K562 (cell line): ENCODE data around the gene SYT3. TPM values are rescaled to one million over a fixed set of nuclear protein-coding genes. Genes with fewer than 3 reads are reported as not detected.

Experiments
- HMG20B ChIP-seq: fragments of 250-450 bp; sonication (Bioruptor Pico); IDR thresholded peaks from 2 replicates; pipeline ENCODE4 v1.5.0; 2021; ENCODE audit warnings: mild to moderate bottlenecking
- IFI16 ChIP-seq: fragments of 250-450 bp; sonication (Bioruptor Pico); IDR thresholded peaks from 2 replicates; pipeline ENCODE4 v2.1.2; 2022; ENCODE audit warnings: mild to moderate bottlenecking, inconsistent platforms
- NR3C1 ChIP-seq: sonication (generic); formaldehyde crosslinking; IDR thresholded peaks from 2 replicates; pipeline ENCODE4 v1.8.1; 2022; ENCODE audit warnings: missing genetic modification reagents
- RNF2 ChIP-seq: sonication (generic); IDR thresholded peaks from 2 replicates; pipeline ENCODE4 v1.6.1; 2016
- SOX6 ChIP-seq: fragments of 450-650 bp; IDR thresholded peaks from 2 replicates; pipeline ENCODE4 v1.6.1; 2014; ENCODE audit warnings: mild to moderate bottlenecking
- STAG1 ChIP-seq: sonication (generic); formaldehyde crosslinking; IDR thresholded peaks from 2 replicates; pipeline ENCODE4 v1.5.0; 2020; ENCODE audit warnings: missing genetic modification reagents, borderline replicate concordance
- TCF3 ChIP-seq: sonication (generic); formaldehyde crosslinking; IDR thresholded peaks from 2 replicates; pipeline ENCODE4 v1.4.0; 2020; ENCODE audit warnings: mild to moderate bottlenecking, missing genetic modification reagents
- TEAD4 ChIP-seq, 2 experiments: sonication (generic) in 1 of 2; formaldehyde crosslinking in 1 of 2; IDR thresholded peaks; 2 replicates each; pipeline versions ENCODE4 v1.6.1 to v1.8.0; 2012 to 2022; ENCODE audit warnings: borderline replicate concordance in 1 of 2, inconsistent platforms in 1 of 2, low read length in 1 of 2, mild to moderate bottlenecking in 1 of 2, missing genetic modification reagents in 1 of 2
- TOE1 ChIP-seq, 2 experiments: fragments of 450-650 bp in 1 of 2; sonication (generic) in 1 of 2; formaldehyde crosslinking in 1 of 2; IDR thresholded peaks; 2 replicates each; pipeline versions ENCODE4 v1.7.1 to v1.8.0; 2016 to 2022; ENCODE audit warnings: borderline replicate concordance in 2 of 2, mild to moderate bottlenecking in 2 of 2, antibody characterized with exemption in 1 of 2, inconsistent platforms in 1 of 2, low read depth in 1 of 2, missing genetic modification reagents in 1 of 2, moderate library complexity in 1 of 2
- ZBTB8A ChIP-seq: fragments of 450-650 bp; IDR thresholded peaks from 2 replicates; pipeline ENCODE4 v1.6.1; 2018; ENCODE audit warnings: mild to moderate bottlenecking, moderate library complexity; ENCODE audit not compliant: partially characterized antibody
- ZC3H11A ChIP-seq: IDR thresholded peaks from 2 replicates; pipeline ENCODE4 v1.6.1; 2012; ENCODE audit warnings: low read depth, low read length, improper control_type of control experiment
- ZNF197 ChIP-seq: fragments of 200-800 bp; sonication (Bioruptor generic); IDR thresholded peaks from 2 replicates; pipeline ENCODE4 v1.6.1; 2016; ENCODE audit warnings: low read depth, missing genetic modification characterization, missing compliant biosample characterization
- ZNF764 ChIP-seq: fragments of 250-450 bp; sonication (Bioruptor Pico); IDR thresholded peaks from 2 replicates; pipeline ENCODE4 v1.4.0; 2020; ENCODE audit warnings: low read depth, mild to moderate bottlenecking, moderate library complexity
- ZNF780A ChIP-seq: fragments of 250-450 bp; sonication (Bioruptor Pico); IDR thresholded peaks from 2 replicates; pipeline ENCODE4 v1.5.0; 2021; ENCODE audit warnings: mild to moderate bottlenecking
- polyA plus RNA-seq, 8 experiments: library from polyadenylated mRNA; depleted of rRNA in 4 of 8; stranded (reverse) in 5 of 8; unstranded in 3 of 8; fragments of >200 nt; fragmentation: Nextera tagmentation in 2 of 8; fragmentation: Illumina TruSeq in 1 of 8; extraction: Ambion mirVana in 2 of 8; extraction: Trizol in 1 of 8; gene quantifications; 2 replicates each; pipeline versions ENCODE4 v1.2.1 to v1.2.3, GENCODE V29; 2011 to 2014; ENCODE audit warnings: inconsistent platforms in 1 of 8, missing spikeins in 1 of 8
- total RNA-seq, 7 experiments: library from RNA; depleted of rRNA in 6 of 7; stranded (reverse); fragments of >200 nt in 6 of 7; fragmentation: Illumina TruSeq in 2 of 7; extraction: Trizol in 2 of 7; gene quantifications; 2 replicates each; pipeline versions ENCODE4 v1.2.1 to v1.2.3, GENCODE V29; 2011 to 2021; ENCODE audit warnings: low replicate concordance in 1 of 7
- TF ChIP-seq, protein P1 (sequence below): fragments of 250-450 bp; sonication (Bioruptor Pico); IDR thresholded peaks from 2 replicates; pipeline ENCODE4 v1.5.0; 2021
- TF ChIP-seq, protein P2 (sequence below): fragments of 200-800 bp; sonication (Bioruptor generic); IDR thresholded peaks from 2 replicates; pipeline ENCODE4 v1.6.1; 2017; ENCODE audit warnings: missing genetic modification characterization, missing compliant biosample characterization
- TF ChIP-seq, protein P3 (sequence below), 2 experiments: fragments of 150-350 bp in 1 of 2; IDR thresholded peaks; 2 replicates each; pipeline ENCODE4 v1.6.1; 2012 to 2016; ENCODE audit warnings: low read depth in 2 of 2, low read length in 2 of 2, mild to moderate bottlenecking in 1 of 2, moderate library complexity in 1 of 2
- TF ChIP-seq, protein P4 (sequence below): fragments of 200-800 bp; sonication (Bioruptor generic); IDR thresholded peaks from 2 replicates; pipeline ENCODE4 v1.6.1; 2017; ENCODE audit warnings: missing genetic modification characterization, missing compliant biosample characterization

SYT3 gene
- total and polyA plus RNA-seq, 9 of the 15 experiments (the other 6 are each of a cell fraction or from before 2014, with no cell fraction given): 0.36 to 2.0 (median 0.54) TPM; not detected in 2

DNA sequence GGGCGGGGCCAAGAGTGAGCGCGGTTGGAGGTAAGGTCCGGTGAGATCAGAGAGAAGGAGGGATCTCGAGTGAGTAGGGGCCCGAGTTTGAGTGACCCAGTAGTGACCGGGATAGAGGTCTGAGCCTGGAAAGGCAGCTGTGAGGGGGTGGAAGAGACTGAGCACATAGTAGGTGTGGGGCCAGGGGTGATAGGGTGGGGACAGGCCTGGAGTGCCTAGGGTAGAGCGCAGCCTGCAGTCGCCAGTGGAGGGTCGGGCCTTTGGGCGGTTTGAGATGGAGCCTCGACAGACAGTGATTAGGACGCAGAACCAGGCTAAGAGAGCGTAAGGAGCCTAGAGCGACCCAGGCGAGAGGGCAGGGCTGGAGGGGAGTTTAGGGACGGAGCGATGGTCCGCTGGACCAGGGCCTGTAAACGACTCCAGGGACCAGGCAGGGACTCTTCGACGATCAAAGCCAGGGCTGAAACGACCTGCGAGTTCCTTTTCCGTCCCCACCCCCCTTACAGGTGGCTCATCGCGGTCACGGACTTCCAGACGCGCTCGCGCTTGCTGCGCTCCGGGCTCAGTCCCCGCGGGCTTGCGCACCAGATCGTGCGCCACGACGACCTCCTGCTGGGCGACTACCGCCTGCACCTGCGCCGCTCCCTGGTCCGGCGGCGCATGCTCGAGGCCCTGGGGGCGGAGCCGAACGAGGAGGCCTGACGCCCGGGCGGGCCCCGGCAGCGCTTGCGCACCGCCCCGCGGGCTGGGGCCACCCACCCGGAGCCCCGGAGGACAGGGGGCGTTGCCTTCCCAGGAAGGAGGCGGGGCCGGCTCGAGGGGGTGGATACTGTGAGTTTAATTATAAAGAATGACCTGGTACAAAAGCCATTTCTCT lies 19.0 kb upstream of the SYT3 start (continued):
- TF ChIP-seq ZNF780A (CRISPR knock-in tag): no peak
- TF ChIP-seq STAG1 (CRISPR knock-in tag): no peak; the same call in 1 of the 2 replicates
- TF ChIP-seq ZC3H11A: 0 out of 2 replicates have a peak, but pooled peaks have one; percentile 29
- no peak for TF ChIP-seq NR3C1 (CRISPR knock-in tag)
- TF ChIP-seq, protein P1, sequence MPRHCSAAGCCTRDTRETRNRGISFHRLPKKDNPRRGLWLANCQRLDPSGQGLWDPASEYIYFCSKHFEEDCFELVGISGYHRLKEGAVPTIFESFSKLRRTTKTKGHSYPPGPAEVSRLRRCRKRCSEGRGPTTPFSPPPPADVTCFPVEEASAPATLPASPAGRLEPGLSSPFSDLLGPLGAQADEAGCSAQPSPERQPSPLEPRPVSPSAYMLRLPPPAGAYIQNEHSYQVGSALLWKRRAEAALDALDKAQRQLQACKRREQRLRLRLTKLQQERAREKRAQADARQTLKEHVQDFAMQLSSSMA: 0 out of 2 replicates have a peak, but pooled peaks have one; percentile 64
- peak; percentile 58; the same call in 1 of the 2 replicates for TF ChIP-seq RNF2
- peak; percentile 17 for TF ChIP-seq TCF3 (CRISPR knock-in tag)
- TF ChIP-seq ZNF764 (CRISPR knock-in tag): peak; percentile 65
- TF ChIP-seq, protein P2, sequence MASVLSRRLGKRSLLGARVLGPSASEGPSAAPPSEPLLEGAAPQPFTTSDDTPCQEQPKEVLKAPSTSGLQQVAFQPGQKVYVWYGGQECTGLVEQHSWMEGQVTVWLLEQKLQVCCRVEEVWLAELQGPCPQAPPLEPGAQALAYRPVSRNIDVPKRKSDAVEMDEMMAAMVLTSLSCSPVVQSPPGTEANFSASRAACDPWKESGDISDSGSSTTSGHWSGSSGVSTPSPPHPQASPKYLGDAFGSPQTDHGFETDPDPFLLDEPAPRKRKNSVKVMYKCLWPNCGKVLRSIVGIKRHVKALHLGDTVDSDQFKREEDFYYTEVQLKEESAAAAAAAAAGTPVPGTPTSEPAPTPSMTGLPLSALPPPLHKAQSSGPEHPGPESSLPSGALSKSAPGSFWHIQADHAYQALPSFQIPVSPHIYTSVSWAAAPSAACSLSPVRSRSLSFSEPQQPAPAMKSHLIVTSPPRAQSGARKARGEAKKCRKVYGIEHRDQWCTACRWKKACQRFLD: no peak
- TF ChIP-seq TEAD4 (IDR thresholded peaks at IDR 0.05; ENCODE audit: low read length): 0 out of 2 replicates have a peak, but pooled peaks have one; percentile 29
- TF ChIP-seq TEAD4 (CRISPR knock-in tag; IDR thresholded peaks at IDR 0.05; ENCODE audit: borderline replicate concordance): no peak
- TF ChIP-seq SOX6: peak; percentile 26; the same call in 1 of the 2 replicates
- TF ChIP-seq, protein P3, sequence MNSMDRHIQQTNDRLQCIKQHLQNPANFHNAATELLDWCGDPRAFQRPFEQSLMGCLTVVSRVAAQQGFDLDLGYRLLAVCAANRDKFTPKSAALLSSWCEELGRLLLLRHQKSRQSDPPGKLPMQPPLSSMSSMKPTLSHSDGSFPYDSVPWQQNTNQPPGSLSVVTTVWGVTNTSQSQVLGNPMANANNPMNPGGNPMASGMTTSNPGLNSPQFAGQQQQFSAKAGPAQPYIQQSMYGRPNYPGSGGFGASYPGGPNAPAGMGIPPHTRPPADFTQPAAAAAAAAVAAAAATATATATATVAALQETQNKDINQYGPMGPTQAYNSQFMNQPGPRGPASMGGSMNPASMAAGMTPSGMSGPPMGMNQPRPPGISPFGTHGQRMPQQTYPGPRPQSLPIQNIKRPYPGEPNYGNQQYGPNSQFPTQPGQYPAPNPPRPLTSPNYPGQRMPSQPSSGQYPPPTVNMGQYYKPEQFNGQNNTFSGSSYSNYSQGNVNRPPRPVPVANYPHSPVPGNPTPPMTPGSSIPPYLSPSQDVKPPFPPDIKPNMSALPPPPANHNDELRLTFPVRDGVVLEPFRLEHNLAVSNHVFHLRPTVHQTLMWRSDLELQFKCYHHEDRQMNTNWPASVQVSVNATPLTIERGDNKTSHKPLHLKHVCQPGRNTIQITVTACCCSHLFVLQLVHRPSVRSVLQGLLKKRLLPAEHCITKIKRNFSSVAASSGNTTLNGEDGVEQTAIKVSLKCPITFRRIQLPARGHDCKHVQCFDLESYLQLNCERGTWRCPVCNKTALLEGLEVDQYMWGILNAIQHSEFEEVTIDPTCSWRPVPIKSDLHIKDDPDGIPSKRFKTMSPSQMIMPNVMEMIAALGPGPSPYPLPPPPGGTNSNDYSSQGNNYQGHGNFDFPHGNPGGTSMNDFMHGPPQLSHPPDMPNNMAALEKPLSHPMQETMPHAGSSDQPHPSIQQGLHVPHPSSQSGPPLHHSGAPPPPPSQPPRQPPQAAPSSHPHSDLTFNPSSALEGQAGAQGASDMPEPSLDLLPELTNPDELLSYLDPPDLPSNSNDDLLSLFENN (IDR thresholded peaks at IDR 0.05; ENCODE audit: low read depth in 2 of 2, low read length in 2 of 2): peak in 1 of 2 experiments; percentile 65; a peak in 1 of 4 replicates
- TF ChIP-seq IFI16 (CRISPR knock-in tag): no peak
- TF ChIP-seq, protein P4, sequence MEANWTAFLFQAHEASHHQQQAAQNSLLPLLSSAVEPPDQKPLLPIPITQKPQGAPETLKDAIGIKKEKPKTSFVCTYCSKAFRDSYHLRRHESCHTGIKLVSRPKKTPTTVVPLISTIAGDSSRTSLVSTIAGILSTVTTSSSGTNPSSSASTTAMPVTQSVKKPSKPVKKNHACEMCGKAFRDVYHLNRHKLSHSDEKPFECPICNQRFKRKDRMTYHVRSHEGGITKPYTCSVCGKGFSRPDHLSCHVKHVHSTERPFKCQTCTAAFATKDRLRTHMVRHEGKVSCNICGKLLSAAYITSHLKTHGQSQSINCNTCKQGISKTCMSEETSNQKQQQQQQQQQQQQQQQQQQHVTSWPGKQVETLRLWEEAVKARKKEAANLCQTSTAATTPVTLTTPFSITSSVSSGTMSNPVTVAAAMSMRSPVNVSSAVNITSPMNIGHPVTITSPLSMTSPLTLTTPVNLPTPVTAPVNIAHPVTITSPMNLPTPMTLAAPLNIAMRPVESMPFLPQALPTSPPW (CRISPR knock-in tag): 0 out of 2 replicates have a peak, but pooled peaks have one; percentile 30
- TF ChIP-seq TOE1 (IDR thresholded peaks at IDR 0.05; ENCODE audit: borderline replicate concordance): peak; percentile 74
- peak; percentile 78; the same call in 1 of the 2 replicates for TF ChIP-seq TOE1 (CRISPR knock-in tag; IDR thresholded peaks at IDR 0.05; ENCODE audit: borderline replicate concordance, low read depth)
- TF ChIP-seq ZBTB8A: no peak
- TF ChIP-seq HMG20B (CRISPR knock-in tag): peak; percentile 75; the same call in 1 of the 2 replicates
- no peak for TF ChIP-seq ZNF197 (CRISPR knock-in tag)
